Measurements from ENCODE around the gene PLXNB1. TPM values are rescaled to one million over a fixed set of nuclear protein-coding genes. Genes with fewer than 3 reads are reported as not detected.

Gene PLXNB1
- total and polyA plus RNA-seq, 2 experiments from 2014 or later, result 49.0 to 144 TPM

DNA sequence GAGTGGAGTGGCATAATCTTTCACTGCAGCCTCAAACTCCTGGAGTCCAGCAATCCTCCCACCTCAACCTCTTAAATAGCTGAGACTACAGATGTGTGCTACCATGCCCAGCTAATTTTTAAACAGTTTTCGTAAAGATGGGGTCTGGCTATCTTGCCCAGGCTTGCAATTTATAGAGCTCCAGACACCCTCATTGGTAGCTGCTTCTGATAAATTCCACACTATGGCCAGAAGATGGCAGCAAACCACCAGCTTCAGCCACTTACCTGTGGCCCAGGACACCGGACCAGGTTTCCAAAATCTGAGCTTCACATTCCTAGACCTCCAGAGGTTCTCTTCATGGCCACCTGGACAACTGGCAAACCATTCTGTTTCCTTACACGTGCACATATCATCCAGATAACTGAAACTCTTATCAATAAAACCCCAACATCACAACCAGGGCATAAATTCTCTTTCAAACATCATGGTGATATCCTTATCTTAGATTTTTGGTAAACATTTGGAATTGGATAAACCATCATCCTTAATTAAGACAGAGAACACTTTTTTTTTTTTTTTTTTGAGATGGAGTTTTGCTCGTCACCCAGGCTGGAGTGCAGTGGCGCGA, 29.0 kb downstream of the PLXNB1 start:
- DNase-seq (ENCODE audit: low spot score), result peak; percentile 83
- no peaks in the 10 kb centered on the region; the same call in 1 of the 2 replicates for H3F3A ChIP-seq (replicated peaks; ENCODE audit: low read depth)
- no peaks in the 10 kb centered on the region; the same call in 1 of the 2 replicates for H4K20me1 ChIP-seq (replicated peaks; ENCODE audit: insufficient read depth)

More for the DNA sequence above, 29.0 kb downstream of the PLXNB1 start:
- Histone ChIP-seq H3K4me1 (ENCODE audit: insufficient read depth) (no peaks in the 10 kb centered on the region), H2AFZ (no peak overlapping the region), H3K27me3 (ENCODE audit: insufficient read depth) (no peaks in the 10 kb centered on the region), H3K36me3 (ENCODE audit: insufficient read depth) (peaks cover 3% of the 10 kb centered on the region), H3K9me2 (ENCODE audit: insufficient read depth) (no peaks in the 10 kb centered on the region), H3K79me2 (replicated peaks; ENCODE audit: insufficient read depth) (no peaks in the 10 kb centered on the region), H3K27ac (ENCODE audit: low read depth) (no peak overlapping the region), H3K4me2 (no peak overlapping the region), H3K4me3 (no peak overlapping the region)
- Mint-ChIP-seq H3K27ac (no peak overlapping the region; the same call in 1 of the 2 replicates), H3K4me3 (no peak overlapping the region; the same call in 2 of the 3 replicates), H3K9me3 (no peaks in the 10 kb centered on the region), H3K27me3 (ENCODE audit: insufficient read depth, low read depth, poor library complexity) (peaks cover 7% of the 10 kb centered on the region), H3K4me1 (peaks cover 11% of the 10 kb centered on the region), H3K36me3 (ENCODE audit: low read depth) (peaks cover 55% of the 10 kb centered on the region)
- TF ChIP-seq STAT1 (IDR thresholded peaks at IDR 0.05; ENCODE audit: unreplicated experiment), result no peak
- TF ChIP-seq, protein P1, sequence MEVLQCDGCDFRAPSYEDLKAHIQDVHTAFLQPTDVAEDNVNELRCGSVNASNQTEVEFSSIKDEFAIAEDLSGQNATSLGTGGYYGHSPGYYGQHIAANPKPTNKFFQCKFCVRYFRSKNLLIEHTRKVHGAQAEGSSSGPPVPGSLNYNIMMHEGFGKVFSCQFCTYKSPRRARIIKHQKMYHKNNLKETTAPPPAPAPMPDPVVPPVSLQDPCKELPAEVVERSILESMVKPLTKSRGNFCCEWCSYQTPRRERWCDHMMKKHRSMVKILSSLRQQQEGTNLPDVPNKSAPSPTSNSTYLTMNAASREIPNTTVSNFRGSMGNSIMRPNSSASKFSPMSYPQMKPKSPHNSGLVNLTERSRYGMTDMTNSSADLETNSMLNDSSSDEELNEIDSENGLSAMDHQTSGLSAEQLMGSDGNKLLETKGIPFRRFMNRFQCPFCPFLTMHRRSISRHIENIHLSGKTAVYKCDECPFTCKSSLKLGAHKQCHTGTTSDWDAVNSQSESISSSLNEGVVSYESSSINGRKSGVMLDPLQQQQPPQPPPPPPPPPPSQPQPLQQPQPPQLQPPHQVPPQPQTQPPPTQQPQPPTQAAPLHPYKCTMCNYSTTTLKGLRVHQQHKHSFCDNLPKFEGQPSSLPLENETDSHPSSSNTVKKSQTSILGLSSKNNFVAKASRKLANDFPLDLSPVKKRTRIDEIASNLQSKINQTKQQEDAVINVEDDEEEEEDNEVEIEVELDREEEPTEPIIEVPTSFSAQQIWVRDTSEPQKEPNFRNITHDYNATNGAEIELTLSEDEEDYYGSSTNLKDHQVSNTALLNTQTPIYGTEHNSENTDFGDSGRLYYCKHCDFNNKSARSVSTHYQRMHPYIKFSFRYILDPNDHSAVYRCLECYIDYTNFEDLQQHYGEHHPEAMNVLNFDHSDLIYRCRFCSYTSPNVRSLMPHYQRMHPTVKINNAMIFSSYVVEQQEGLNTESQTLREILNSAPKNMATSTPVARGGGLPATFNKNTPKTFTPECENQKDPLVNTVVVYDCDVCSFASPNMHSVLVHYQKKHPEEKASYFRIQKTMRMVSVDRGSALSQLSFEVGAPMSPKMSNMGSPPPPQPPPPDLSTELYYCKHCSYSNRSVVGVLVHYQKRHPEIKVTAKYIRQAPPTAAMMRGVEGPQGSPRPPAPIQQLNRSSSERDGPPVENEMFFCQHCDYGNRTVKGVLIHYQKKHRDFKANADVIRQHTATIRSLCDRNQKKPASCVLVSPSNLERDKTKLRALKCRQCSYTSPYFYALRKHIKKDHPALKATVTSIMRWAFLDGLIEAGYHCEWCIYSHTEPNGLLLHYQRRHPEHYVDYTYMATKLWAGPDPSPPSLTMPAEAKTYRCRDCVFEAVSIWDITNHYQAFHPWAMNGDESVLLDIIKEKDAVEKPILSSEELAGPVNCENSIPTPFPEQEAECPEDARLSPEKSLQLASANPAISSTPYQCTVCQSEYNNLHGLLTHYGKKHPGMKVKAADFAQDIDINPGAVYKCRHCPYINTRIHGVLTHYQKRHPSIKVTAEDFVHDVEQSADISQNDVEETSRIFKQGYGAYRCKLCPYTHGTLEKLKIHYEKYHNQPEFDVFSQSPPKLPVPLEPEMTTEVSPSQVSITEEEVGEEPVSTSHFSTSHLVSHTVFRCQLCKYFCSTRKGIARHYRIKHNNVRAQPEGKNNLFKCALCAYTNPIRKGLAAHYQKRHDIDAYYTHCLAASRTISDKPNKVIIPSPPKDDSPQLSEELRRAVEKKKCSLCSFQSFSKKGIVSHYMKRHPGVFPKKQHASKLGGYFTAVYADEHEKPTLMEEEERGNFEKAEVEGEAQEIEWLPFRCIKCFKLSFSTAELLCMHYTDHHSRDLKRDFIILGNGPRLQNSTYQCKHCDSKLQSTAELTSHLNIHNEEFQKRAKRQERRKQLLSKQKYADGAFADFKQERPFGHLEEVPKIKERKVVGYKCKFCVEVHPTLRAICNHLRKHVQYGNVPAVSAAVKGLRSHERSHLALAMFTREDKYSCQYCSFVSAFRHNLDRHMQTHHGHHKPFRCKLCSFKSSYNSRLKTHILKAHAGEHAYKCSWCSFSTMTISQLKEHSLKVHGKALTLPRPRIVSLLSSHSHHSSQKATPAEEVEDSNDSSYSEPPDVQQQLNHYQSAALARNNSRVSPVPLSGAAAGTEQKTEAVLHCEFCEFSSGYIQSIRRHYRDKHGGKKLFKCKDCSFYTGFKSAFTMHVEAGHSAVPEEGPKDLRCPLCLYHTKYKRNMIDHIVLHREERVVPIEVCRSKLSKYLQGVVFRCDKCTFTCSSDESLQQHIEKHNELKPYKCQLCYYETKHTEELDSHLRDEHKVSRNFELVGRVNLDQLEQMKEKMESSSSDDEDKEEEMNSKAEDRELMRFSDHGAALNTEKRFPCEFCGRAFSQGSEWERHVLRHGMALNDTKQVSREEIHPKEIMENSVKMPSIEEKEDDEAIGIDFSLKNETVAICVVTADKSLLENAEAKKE (CRISPR knock-in tag; IDR thresholded peaks at IDR 0.05), result peak; percentile 38; the same call in 1 of the 2 replicates
- TF ChIP-seq, protein P2, sequence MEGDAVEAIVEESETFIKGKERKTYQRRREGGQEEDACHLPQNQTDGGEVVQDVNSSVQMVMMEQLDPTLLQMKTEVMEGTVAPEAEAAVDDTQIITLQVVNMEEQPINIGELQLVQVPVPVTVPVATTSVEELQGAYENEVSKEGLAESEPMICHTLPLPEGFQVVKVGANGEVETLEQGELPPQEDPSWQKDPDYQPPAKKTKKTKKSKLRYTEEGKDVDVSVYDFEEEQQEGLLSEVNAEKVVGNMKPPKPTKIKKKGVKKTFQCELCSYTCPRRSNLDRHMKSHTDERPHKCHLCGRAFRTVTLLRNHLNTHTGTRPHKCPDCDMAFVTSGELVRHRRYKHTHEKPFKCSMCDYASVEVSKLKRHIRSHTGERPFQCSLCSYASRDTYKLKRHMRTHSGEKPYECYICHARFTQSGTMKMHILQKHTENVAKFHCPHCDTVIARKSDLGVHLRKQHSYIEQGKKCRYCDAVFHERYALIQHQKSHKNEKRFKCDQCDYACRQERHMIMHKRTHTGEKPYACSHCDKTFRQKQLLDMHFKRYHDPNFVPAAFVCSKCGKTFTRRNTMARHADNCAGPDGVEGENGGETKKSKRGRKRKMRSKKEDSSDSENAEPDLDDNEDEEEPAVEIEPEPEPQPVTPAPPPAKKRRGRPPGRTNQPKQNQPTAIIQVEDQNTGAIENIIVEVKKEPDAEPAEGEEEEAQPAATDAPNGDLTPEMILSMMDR (conservative IDR thresholded peaks at IDR 0.05; ENCODE audit: low read depth in 2 of 2), result peak; percentile 78 to 91
- peak; percentile 61 for ATAC-seq

Data from GM23338 (cell line).